ENCODE measurements around the gene SEC14L5.
"Not testable (repeated sequence)": the region's sequence is repeated elsewhere in the genome, so short reads cannot be mapped to it uniquely, and the experiment has no call there.

Gene SEC14L5

GRCh38 chr16:4936991-4937781, 20.9 kb upstream of the SEC14L5 start, which contains the start of gene PPL:
TSS of gene PPL (minus strand) at chr16:4937148. CDS start at chr16:4937045, 103 bp downstream.
- Mint-ChIP-seq H3K9me3 (no peaks in the 10 kb centered on the region), H3K27me3 (peaks cover 48% of the 10 kb centered on the region), H3K27ac (no peak within 1 kb of the TSS), H3K36me3 (ENCODE audit: low read depth) (no peaks in the 10 kb centered on the region), H3K4me3 (peak within 1 kb of the TSS; percentile 63), H3K4me1 (ENCODE audit: low read depth) (peaks cover 4% of the 10 kb centered on the region)
- DNase-seq, result peak; percentile 37

- DNase-seq, result no peak
- Mint-ChIP-seq H3K9me3 (no peaks in the 10 kb centered on the region), H3K27ac (no peak overlapping the region), H3K36me3 (ENCODE audit: low read depth) (no peaks in the 10 kb centered on the region), H3K4me3 (no peak overlapping the region), H3K27me3 (peaks cover 53% of the 10 kb centered on the region), H3K4me1 (ENCODE audit: low read depth) (peaks cover 4% of the 10 kb centered on the region)
These were observed 20.1 kb upstream of the SEC14L5 start for GRCh38 chr16:4937782-4938682.

GRCh38 chr16:4938683-4939030, 19.5 kb upstream of the SEC14L5 start:
- Mint-ChIP-seq H3K36me3 (ENCODE audit: low read depth) (no peaks in the 10 kb centered on the region), H3K4me1 (ENCODE audit: low read depth) (peaks cover 4% of the 10 kb centered on the region), H3K4me3 (no peak overlapping the region), H3K27me3 (peaks cover 54% of the 10 kb centered on the region), H3K9me3 (no peaks in the 10 kb centered on the region), H3K27ac (no peak overlapping the region)
- no peak for DNase-seq

GRCh38 chr16:4940719-4941118, 17.4 kb upstream of the SEC14L5 start:
- H3K4me3 Mint-ChIP-seq, result no peak overlapping the region

GRCh38 chr16:4942481-4942880, 15.6 kb upstream of the SEC14L5 start:
- peaks cover 29% of the 10 kb centered on the region for H3K27me3 Mint-ChIP-seq
- no peak for DNase-seq
- H3K27ac Mint-ChIP-seq, result no peak overlapping the region
- H3K4me1 Mint-ChIP-seq (ENCODE audit: low read depth), result no peaks in the 10 kb centered on the region
- no peaks in the 10 kb centered on the region for H3K36me3 Mint-ChIP-seq (ENCODE audit: low read depth)
- no peak overlapping the region for H3K4me3 Mint-ChIP-seq
- no peaks in the 10 kb centered on the region for H3K9me3 Mint-ChIP-seq

More at GRCh38 chr16:4940719-4941118, 17.4 kb upstream of the SEC14L5 start:
- Mint-ChIP-seq H3K27me3 (peaks cover 40% of the 10 kb centered on the region), H3K9me3 (no peaks in the 10 kb centered on the region), H3K27ac (no peak overlapping the region), H3K4me1 (ENCODE audit: low read depth) (peaks cover 4% of the 10 kb centered on the region), H3K36me3 (ENCODE audit: low read depth) (no peaks in the 10 kb centered on the region)
- DNase-seq, result no peak

- Mint-ChIP-seq H3K4me3 (no peak overlapping the region), H3K36me3 (ENCODE audit: low read depth) (no peaks in the 10 kb centered on the region), H3K4me1 (ENCODE audit: low read depth) (no peaks in the 10 kb centered on the region), H3K27me3 (peaks cover 20% of the 10 kb centered on the region), H3K27ac (no peak overlapping the region), H3K9me3 (no peaks in the 10 kb centered on the region)
- no peak for DNase-seq
These were observed 13.5 kb upstream of the SEC14L5 start for GRCh38 chr16:4944333-4945281.

GRCh38 chr16:4945560-4946502, 12.3 kb upstream of the SEC14L5 start:
- peaks cover 20% of the 10 kb centered on the region for H3K27me3 Mint-ChIP-seq
- H3K4me1 Mint-ChIP-seq (ENCODE audit: low read depth), result no peaks in the 10 kb centered on the region
- H3K4me3 Mint-ChIP-seq, result no peak overlapping the region
- H3K27ac Mint-ChIP-seq, result no peak overlapping the region
- no peaks in the 10 kb centered on the region for H3K9me3 Mint-ChIP-seq
- DNase-seq, result no peak
- no peaks in the 10 kb centered on the region for H3K36me3 Mint-ChIP-seq (ENCODE audit: low read depth)

GRCh38 chr16:4946917-4947316, 11.2 kb upstream of the SEC14L5 start:
- Mint-ChIP-seq H3K4me3 (no peak overlapping the region), H3K9me3 (no peaks in the 10 kb centered on the region), H3K27me3 (peaks cover 20% of the 10 kb centered on the region), H3K36me3 (ENCODE audit: low read depth) (no peaks in the 10 kb centered on the region), H3K27ac (no peak overlapping the region), H3K4me1 (ENCODE audit: low read depth) (no peaks in the 10 kb centered on the region)
- DNase-seq, result no peak

- Mint-ChIP-seq H3K27ac (no peak overlapping the region), H3K27me3 (peaks cover 16% of the 10 kb centered on the region), H3K9me3 (no peaks in the 10 kb centered on the region), H3K4me3 (no peak overlapping the region), H3K4me1 (ENCODE audit: low read depth) (no peaks in the 10 kb centered on the region), H3K36me3 (ENCODE audit: low read depth) (no peaks in the 10 kb centered on the region)
- no peak for DNase-seq
These were observed 10.2 kb upstream of the SEC14L5 start for GRCh38 chr16:4947722-4948503.

GRCh38 chr16:4948903-4949766, 9.0 kb upstream of the SEC14L5 start:
- H3K27ac Mint-ChIP-seq, result no peak overlapping the region
- H3K9me3 Mint-ChIP-seq, result no peaks in the 10 kb centered on the region
- H3K36me3 Mint-ChIP-seq (ENCODE audit: low read depth), result no peaks in the 10 kb centered on the region
- H3K4me1 Mint-ChIP-seq (ENCODE audit: low read depth), result no peaks in the 10 kb centered on the region
- DNase-seq, result no peak
- H3K27me3 Mint-ChIP-seq, result peaks cover 16% of the 10 kb centered on the region
- no peak overlapping the region for H3K4me3 Mint-ChIP-seq

- Mint-ChIP-seq H3K4me1 (ENCODE audit: low read depth) (no peaks in the 10 kb centered on the region), H3K9me3 (no peaks in the 10 kb centered on the region), H3K4me3 (no peak overlapping the region), H3K27ac (no peak overlapping the region), H3K36me3 (ENCODE audit: low read depth) (no peaks in the 10 kb centered on the region), H3K27me3 (peaks cover 18% of the 10 kb centered on the region)
- DNase-seq, result no peak
These were observed 8.1 kb upstream of the SEC14L5 start for GRCh38 chr16:4949986-4950385.

- DNase-seq; H3K27ac Mint-ChIP-seq; H3K4me3 Mint-ChIP-seq; H3K4me1 Mint-ChIP-seq (ENCODE audit: low read depth); H3K36me3 Mint-ChIP-seq (ENCODE audit: low read depth); H3K9me3 Mint-ChIP-seq: not testable (repeated sequence)
- peaks cover 31% of the 10 kb centered on the region for H3K27me3 Mint-ChIP-seq
These were observed 6.5 kb upstream of the SEC14L5 start for GRCh38 chr16:4951583-4951982.
